SU-DHL-6 (cell line): Measurements from ENCODE around the gene AMFR.

Experiments used
- H2AFZ ChIP-seq: fragments of 200-600 bp; sonication (generic); 2 replicates; pipeline ENCODE4 v1.6.1; 2014; ENCODE audit warnings: low read depth, mild to moderate bottlenecking, moderate library complexity, mixed read lengths, antibody characterized with exemption, low read length; ENCODE audit not compliant: severe bottlenecking
- H3F3A ChIP-seq: fragments of 200-600 bp; shearing (Covaris generic); 2 replicates; pipeline ENCODE4 v1.6.0; 2016; ENCODE audit warnings: antibody characterized with exemption, mild to moderate bottlenecking; ENCODE audit not compliant: insufficient read depth
- H3K27ac ChIP-seq: fragments of 200-600 bp; sonication (generic); 2 replicates; pipeline ENCODE4 v1.5.1; 2016; ENCODE audit warnings: low read depth, mild to moderate bottlenecking, low read length, moderate library complexity, mixed read lengths
- H3K27me3 ChIP-seq: fragments of 200-600 bp; sonication (generic), shearing (Covaris generic); 2 replicates; pipeline ENCODE4 v1.6.0; 2014; ENCODE audit warnings: mild to moderate bottlenecking, low read length
- H3K36me3 ChIP-seq: fragments of 200-600 bp; sonication (generic); 2 replicates; pipeline ENCODE4 v1.6.1; 2014; ENCODE audit warnings: mild to moderate bottlenecking, low read length, mixed read lengths
- H3K4me2 ChIP-seq: fragments of 300-600, 200-600 bp; shearing (Covaris generic), sonication (generic); 2 replicates; pipeline ENCODE4 v1.6.0; 2014; ENCODE audit warnings: low read length, low read depth, mild to moderate bottlenecking; ENCODE audit not compliant: poor library complexity, severe bottlenecking
- H3K4me3 ChIP-seq: fragments of 200-600 bp; sonication (generic); 2 replicates; pipeline ENCODE4 v1.5.1; 2014; ENCODE audit warnings: antibody characterized with exemption, low read length, mild to moderate bottlenecking, mixed read lengths; ENCODE audit not compliant: insufficient read depth, poor library complexity, severe bottlenecking
- H3K79me2 ChIP-seq: fragments of 200-600 bp; sonication (generic); 2 replicates; pipeline ENCODE4 v1.6.1; 2014; ENCODE audit warnings: mild to moderate bottlenecking, low read length, moderate library complexity; ENCODE audit not compliant: insufficient read depth
- H3K9ac ChIP-seq: fragments of 200-600 bp; sonication (generic); 2 replicates; pipeline ENCODE4 v1.7.0; 2014; ENCODE audit warnings: mild to moderate bottlenecking, low read length
- H3K9me2 ChIP-seq: fragments of 200-600 bp; sonication (generic); replicated peaks from 2 replicates; pipeline ENCODE4 v1.6.1; 2014; ENCODE audit warnings: low read length; ENCODE audit not compliant: insufficient read depth
- H3K9me3 ChIP-seq: fragments of 200-600 bp; sonication (generic); 2 replicates; pipeline ENCODE4 v1.6.1; 2014; ENCODE audit warnings: low read length, mixed read lengths; ENCODE audit not compliant: insufficient read depth
- H4K20me1 ChIP-seq: fragments of 200-600 bp; sonication (generic); 2 replicates; pipeline ENCODE4 v1.6.1; 2014; ENCODE audit warnings: low read depth, mild to moderate bottlenecking, antibody characterized with exemption, low read length, moderate library complexity, mixed read lengths
- EZH2phosphoT487 ChIP-seq: fragments of 200-600 bp; sonication (generic), shearing (Covaris generic); conservative IDR thresholded peaks from 2 replicates; pipeline ENCODE4 v1.6.1; 2018; ENCODE audit warnings: mild to moderate bottlenecking, antibody characterized with exemption, low read length, moderate library complexity, mixed read lengths
- TF ChIP-seq, protein P1 (sequence below): fragments of 200-600 bp; sonication (generic); IDR thresholded peaks from one replicate; pipeline ENCODE4 v1.5.1; 2017; ENCODE audit warnings: antibody characterized with exemption, mild to moderate bottlenecking, low read length, moderate library complexity; ENCODE audit not compliant: insufficient read depth, poor library complexity, severe bottlenecking

Gene AMFR

DNA sequence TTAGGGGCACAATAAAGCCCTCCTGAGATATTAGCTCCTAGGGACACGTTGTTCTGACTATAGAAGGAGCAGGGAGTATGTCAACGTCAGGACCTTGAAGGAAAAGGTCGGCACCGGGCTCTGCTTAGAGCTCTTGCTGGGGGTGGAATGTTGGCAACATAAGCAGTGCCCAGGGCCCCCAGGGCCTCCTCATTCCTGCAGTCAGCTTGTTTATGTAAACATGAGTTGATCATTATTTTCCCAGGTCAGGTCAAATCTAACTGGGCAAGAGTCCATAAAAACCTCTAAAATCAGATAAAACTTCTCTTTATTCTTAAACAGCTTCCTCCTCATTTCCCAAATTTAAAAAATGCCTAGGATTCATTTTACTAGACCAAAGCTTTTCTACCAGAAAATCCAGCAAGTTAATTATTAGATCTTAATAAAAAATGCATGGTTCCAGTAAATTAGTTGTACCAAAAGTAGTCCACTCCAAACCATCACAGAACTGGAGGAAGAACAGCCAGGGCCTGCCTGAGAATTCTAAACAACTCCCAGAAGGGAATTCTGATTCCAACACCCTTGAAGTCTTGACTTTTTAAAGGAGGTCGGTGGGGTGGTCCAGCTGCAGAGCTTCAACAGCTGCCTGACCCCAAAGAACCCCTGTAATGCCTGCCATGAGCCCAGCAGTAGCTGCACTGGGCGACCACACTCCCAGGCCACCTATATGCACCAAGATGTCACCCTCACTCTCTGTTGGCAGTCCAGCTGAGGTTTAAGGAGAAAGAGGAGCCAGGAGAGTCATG, 54.3 kb downstream of the AMFR start:
- no peaks in the 10 kb centered on the region; the same call in 1 of the 2 replicates for H3K36me3 ChIP-seq
- H3K79me2 ChIP-seq, result peaks cover 11% of the 10 kb centered on the region
- H3K9ac ChIP-seq, result no peak overlapping the region
- H2AFZ ChIP-seq, result no peak overlapping the region
- no peaks in the 10 kb centered on the region for H3K9me3 ChIP-seq
- H3F3A ChIP-seq, result no peaks in the 10 kb centered on the region
- H3K4me3 ChIP-seq, result no peak overlapping the region
- H3K27me3 ChIP-seq, result no peaks in the 10 kb centered on the region
- TF ChIP-seq EZH2phosphoT487, result no peak
- TF ChIP-seq, protein P1, sequence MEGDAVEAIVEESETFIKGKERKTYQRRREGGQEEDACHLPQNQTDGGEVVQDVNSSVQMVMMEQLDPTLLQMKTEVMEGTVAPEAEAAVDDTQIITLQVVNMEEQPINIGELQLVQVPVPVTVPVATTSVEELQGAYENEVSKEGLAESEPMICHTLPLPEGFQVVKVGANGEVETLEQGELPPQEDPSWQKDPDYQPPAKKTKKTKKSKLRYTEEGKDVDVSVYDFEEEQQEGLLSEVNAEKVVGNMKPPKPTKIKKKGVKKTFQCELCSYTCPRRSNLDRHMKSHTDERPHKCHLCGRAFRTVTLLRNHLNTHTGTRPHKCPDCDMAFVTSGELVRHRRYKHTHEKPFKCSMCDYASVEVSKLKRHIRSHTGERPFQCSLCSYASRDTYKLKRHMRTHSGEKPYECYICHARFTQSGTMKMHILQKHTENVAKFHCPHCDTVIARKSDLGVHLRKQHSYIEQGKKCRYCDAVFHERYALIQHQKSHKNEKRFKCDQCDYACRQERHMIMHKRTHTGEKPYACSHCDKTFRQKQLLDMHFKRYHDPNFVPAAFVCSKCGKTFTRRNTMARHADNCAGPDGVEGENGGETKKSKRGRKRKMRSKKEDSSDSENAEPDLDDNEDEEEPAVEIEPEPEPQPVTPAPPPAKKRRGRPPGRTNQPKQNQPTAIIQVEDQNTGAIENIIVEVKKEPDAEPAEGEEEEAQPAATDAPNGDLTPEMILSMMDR, result no peak
- no peaks in the 10 kb centered on the region for H3K9me2 ChIP-seq
- no peak overlapping the region for H3K4me2 ChIP-seq
- H4K20me1 ChIP-seq, result no peaks in the 10 kb centered on the region
- H3K27ac ChIP-seq, result no peak overlapping the region

DNA sequence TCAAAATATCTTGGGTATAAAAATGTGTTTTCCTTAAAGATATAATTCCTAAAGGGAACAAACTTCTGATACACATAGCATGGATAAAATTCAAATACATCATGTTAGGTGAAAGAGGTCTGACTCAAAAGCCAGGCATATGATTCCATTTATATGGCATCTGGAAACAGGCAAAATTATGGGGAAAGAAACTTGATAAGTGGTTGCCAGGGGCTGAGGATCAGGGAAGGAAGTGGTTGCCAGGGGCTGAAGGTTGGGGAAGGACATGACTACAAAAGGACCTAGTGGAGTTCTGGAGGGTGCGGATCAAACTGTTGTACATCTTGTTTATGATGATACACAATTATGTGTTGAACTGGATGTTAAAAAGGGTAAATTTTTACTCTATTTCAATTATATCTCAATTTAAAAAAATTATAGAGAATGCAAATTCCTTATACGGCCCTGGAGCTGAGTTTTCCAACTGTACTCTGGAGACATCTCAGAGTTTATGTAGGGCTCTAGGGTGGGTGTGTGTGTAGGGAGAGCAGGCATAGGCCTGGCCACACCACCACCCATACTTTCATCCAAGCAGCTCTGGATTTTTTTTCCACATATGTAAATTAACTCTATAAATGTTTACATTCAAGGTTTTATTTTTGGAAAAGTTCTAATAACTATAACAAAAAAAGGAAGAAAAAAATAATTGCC, 55.0 kb downstream of the AMFR start:
- no peak overlapping the region for H3K27ac ChIP-seq
- H4K20me1 ChIP-seq, result no peaks in the 10 kb centered on the region
- H3K9me3 ChIP-seq, result no peaks in the 10 kb centered on the region
- no peaks in the 10 kb centered on the region for H3K9me2 ChIP-seq
- peaks cover 8% of the 10 kb centered on the region for H3K79me2 ChIP-seq
- no peaks in the 10 kb centered on the region for H3F3A ChIP-seq
- no peak overlapping the region for H2AFZ ChIP-seq
- H3K4me2 ChIP-seq, result no peak overlapping the region
- H3K27me3 ChIP-seq, result no peaks in the 10 kb centered on the region
- no peaks in the 10 kb centered on the region; the same call in 1 of the 2 replicates for H3K36me3 ChIP-seq
- H3K4me3 ChIP-seq, result no peak overlapping the region
- H3K9ac ChIP-seq, result no peak overlapping the region
- TF ChIP-seq, protein P1, result no peak
- TF ChIP-seq EZH2phosphoT487, result no peak

DNA sequence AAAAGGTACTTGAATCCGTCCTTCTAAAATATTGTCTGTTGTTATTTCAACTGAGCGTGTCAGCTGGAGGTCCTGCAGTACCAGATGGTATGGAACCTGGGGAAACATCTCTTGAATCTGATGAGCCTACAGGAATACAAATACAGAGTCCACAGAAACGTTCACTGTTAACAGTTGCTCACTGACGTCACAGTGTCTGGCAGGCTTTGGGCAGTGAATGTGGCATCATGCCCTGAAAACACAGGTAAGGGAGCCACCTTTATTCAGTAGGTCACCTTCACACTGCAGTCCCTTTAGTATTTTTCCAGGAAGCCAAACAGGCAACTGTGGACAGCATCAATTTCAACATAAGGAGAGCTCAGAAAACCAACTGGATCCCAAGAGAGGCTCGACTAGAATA, 56.1 kb downstream of the AMFR start:
- Histone ChIP-seq H3F3A (no peaks in the 10 kb centered on the region), H3K36me3 (no peaks in the 10 kb centered on the region), H4K20me1 (no peaks in the 10 kb centered on the region), H3K9ac (no peak overlapping the region), H3K4me3 (no peak overlapping the region), H3K27me3 (no peaks in the 10 kb centered on the region), H3K4me2 (no peak overlapping the region), H3K79me2 (0 out of 2 replicates have a peak, but pooled peaks cover under 1% of the 10 kb centered on the region), H2AFZ (no peak overlapping the region), H3K9me2 (no peaks in the 10 kb centered on the region), H3K9me3 (no peaks in the 10 kb centered on the region), H3K27ac (no peak overlapping the region)
- TF ChIP-seq EZH2phosphoT487, result no peak
- TF ChIP-seq, protein P1, result no peak
